HCT116 (cell line): Measurements from ENCODE around the gene SPON1. TPM values are rescaled to one million over a fixed set of nuclear protein-coding genes. Genes with fewer than 3 reads are reported as not detected.
"Not testable (repeated sequence)": the region's sequence is repeated elsewhere in the genome, so short reads cannot be mapped to it uniquely, and the experiment has no call there.

Experiments
- ATAC-seq: fragments of 200-7000 bp; cut with Tn5 transposase; 2 replicates; pipeline ENCODE4 v1.9.1; 2020; ENCODE audit warnings: mild to moderate bottlenecking, moderate library complexity
- BruUV-seq: library from RNA; stranded (reverse); fragments of 400-500 nt; replicated peaks from 2 replicates; lab custom pipeline; 2021; lab: Mats Ljungman, UMichigan
- CTCF ChIA-PET: fragments of 300-600 bp; sonication (Branson Sonifier 250); formaldehyde crosslinking; loops from one replicate; lab custom pipeline; 2021; ENCODE audit warnings: antibody characterized with exemption; lab: Charles Lee
- POLR2A ChIA-PET: fragments of 300-600, 350-600 bp; sonication (Branson Sonifier 250); formaldehyde crosslinking; loops from one replicate; lab custom pipeline; 2021; ENCODE audit warnings: antibody characterized with exemption; lab: Charles Lee
- RAD21 ChIA-PET, 2 experiments: fragments of 300-600 bp; sonication (Branson Sonifier 250); formaldehyde crosslinking; loops; one replicate each; lab custom pipeline; 2023; ENCODE audit warnings: low total read pairs in 2 of 2; ENCODE audit not compliant: uncharacterized antibody in 2 of 2, unreplicated experiment in 2 of 2, low non-redundant PET in 1 of 2; lab: Charles Lee
- DNase-seq: peaks from one replicate; pipeline ENCODE4 v3.0.0-alpha.2; 2010; ENCODE audit warnings: low read depth, low spot score
- H2AFZ ChIP-seq: fragments of 200-600 bp; shearing (Covaris generic), sonication (generic); 2 replicates; pipeline ENCODE4 v1.6.1; 2017; ENCODE audit warnings: low read depth, mixed run types, mixed read lengths, antibody characterized with exemption, low read length; ENCODE audit not compliant: poor library complexity, severe bottlenecking
- H3K27ac ChIP-seq: 2 replicates; pipeline ENCODE4 v1.5.1; 2012; ENCODE audit warnings: low read depth, low read length
- H3K27me3 ChIP-seq: fragments of 200-600 bp; sonication (generic); 2 replicates; pipeline ENCODE4 v1.6.1; 2016; ENCODE audit warnings: mixed run types, low read length, mixed read lengths; ENCODE audit not compliant: insufficient read depth
- H3K36me3 ChIP-seq, 2 experiments: fragments of 200-500 bp in 1 of 2; fragments of 200-600 bp in 1 of 2; sonication (Bioruptor generic) in 1 of 2; sonication (generic) in 1 of 2; 2 replicates each; pipeline versions ENCODE4 v1.5.1 to v1.6.1; 2014 to 2016; ENCODE audit warnings: low read length in 2 of 2, inconsistent platforms in 1 of 2, mixed read lengths in 1 of 2, mixed run types in 1 of 2; ENCODE audit not compliant: insufficient read depth in 2 of 2, control insufficient read depth in 1 of 2
- H3K4me1 ChIP-seq, 2 experiments: fragments of 200-600 bp in 1 of 2; sonication (generic) in 1 of 2; 2 replicates each; pipeline versions ENCODE4 v1.5.1 to v1.6.1; 2012 to 2017; ENCODE audit warnings: low read length in 2 of 2, inconsistent platforms in 1 of 2, mild to moderate bottlenecking in 1 of 2, mixed read lengths in 1 of 2, mixed run types in 1 of 2, moderate library complexity in 1 of 2; ENCODE audit not compliant: insufficient read depth in 2 of 2, control insufficient read depth in 1 of 2
- H3K4me2 ChIP-seq: fragments of 200-600 bp; sonication (generic); 2 replicates; pipeline ENCODE4 v1.6.1; 2017; ENCODE audit warnings: mixed run types, low read length, mixed read lengths
- H3K4me3 ChIP-seq, 2 experiments: fragments of 200-600 bp in 1 of 2; sonication (generic) in 1 of 2; replicated peaks in 1 of 2; 2 replicates each; pipeline ENCODE4 v1.5.1; 2011 to 2016; ENCODE audit warnings: low read length in 2 of 2, control low read depth in 1 of 2, low read depth in 1 of 2, mild to moderate bottlenecking in 1 of 2, mixed read lengths in 1 of 2, mixed run types in 1 of 2
- H3K79me2 ChIP-seq: fragments of 200-600 bp; sonication (generic); 2 replicates; pipeline ENCODE4 v1.6.1; 2017; ENCODE audit warnings: mild to moderate bottlenecking, mixed run types, low read length, moderate library complexity, mixed read lengths; ENCODE audit not compliant: insufficient read depth
- H3K9ac ChIP-seq: fragments of 200-600 bp; sonication (generic); 2 replicates; pipeline ENCODE4 v1.6.1; 2016; ENCODE audit warnings: low read length, mixed read lengths
- H3K9me2 ChIP-seq: fragments of 200-600 bp; sonication (generic), shearing (Covaris generic); 2 replicates; pipeline ENCODE4 v1.6.1; 2017; ENCODE audit warnings: mixed run types, mild to moderate bottlenecking, moderate library complexity; ENCODE audit not compliant: insufficient read depth
- H3K9me3 ChIP-seq, 2 experiments: fragments of 200-500 bp in 1 of 2; fragments of 200-600 bp in 1 of 2; sonication (Bioruptor generic) in 1 of 2; sonication (generic) in 1 of 2; 2 replicates each; pipeline ENCODE4 v1.6.1; 2014 to 2017; ENCODE audit warnings: low read length in 2 of 2, mixed read lengths in 2 of 2, inconsistent platforms in 1 of 2, low read depth in 1 of 2, mild to moderate bottlenecking in 1 of 2, mixed run types in 1 of 2, moderate library complexity in 1 of 2; ENCODE audit not compliant: control insufficient read depth in 1 of 2, insufficient read depth in 1 of 2
- H4K20me1 ChIP-seq: fragments of 200-600 bp; sonication (generic), shearing (Covaris generic); 2 replicates; pipeline ENCODE4 v1.6.1; 2017; ENCODE audit warnings: mixed run types, mild to moderate bottlenecking, moderate library complexity; ENCODE audit not compliant: insufficient read depth
- intact Hi-C: fragments of 100-400 bp; cut with micrococcal nuclease; formaldehyde crosslinking; loops from 2 replicates; pipeline ENCODE4 v1.10.0; 2022
- total RNA-seq: library from RNA; stranded (reverse); gene quantifications from one replicate; pipeline ENCODE4 v1.2.1, GENCODE V29; 2021; ENCODE audit not compliant: unreplicated experiment

Gene SPON1
- total RNA-seq, 1 experiment from 2014 or later: 0.17 TPM

DNA sequence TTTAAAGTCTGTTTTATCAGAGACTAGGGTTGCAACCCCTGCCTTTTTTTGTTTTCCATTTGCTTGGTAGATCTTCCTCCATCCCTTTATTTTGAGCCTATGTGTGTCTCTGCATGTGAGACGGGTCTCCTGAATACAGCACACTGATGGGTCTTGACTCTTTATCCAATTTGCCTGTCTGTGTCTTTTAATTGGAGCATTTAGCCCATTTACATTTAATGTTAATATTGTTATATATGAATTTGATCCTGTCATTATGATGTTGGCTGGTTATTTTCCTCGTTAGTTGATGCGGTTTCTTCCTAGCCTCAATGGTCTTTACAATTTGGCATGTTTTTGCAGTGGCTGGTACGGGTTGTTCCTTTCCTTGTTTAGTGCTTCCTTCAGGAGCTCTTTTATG, 25.4 kb upstream of the SPON1 start:
- H3K4me2 ChIP-seq, BruUV-seq, H3K27me3 ChIP-seq, DNase-seq, H3K9me3 ChIP-seq, intact Hi-C loops, H3K4me3 ChIP-seq, ATAC-seq, H3K9me2 ChIP-seq, CTCF ChIA-PET, RAD21 ChIA-PET, H3K79me2 ChIP-seq, H3K27ac ChIP-seq, H3K36me3 ChIP-seq, H4K20me1 ChIP-seq, H3K9ac ChIP-seq, POLR2A ChIA-PET, H2AFZ ChIP-seq: not testable (repeated sequence)
- H3K4me1 ChIP-seq: peaks cover 4 to 26% of the 10 kb centered on the region in 2 experiments; a peak in 3 of 4 replicates

DNA sequence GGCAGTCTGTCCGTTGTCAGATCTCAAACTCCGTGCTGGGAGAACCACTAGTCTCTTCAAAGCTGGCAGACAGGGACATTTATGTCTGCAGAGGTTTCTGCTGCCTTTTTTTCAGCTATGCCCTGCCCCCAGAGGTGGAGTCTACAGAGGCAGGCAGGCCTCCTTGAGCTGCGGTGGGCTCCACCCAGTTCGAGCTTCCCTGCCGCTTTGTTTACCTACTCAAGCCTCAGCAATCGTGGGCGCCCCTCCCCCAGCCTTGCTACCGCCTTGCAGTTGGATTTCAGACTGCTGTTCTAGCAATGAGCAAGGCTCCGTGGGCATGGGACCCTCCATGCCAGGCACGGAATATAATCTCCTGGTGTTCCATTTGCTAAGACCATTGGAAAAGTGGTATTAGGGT, 23.7 kb upstream of the SPON1 start:
- not testable (repeated sequence) for ATAC-seq

More for the DNA sequence above, 23.7 kb upstream of the SPON1 start:
- H3K79me2 ChIP-seq, POLR2A ChIA-PET, H3K9me2 ChIP-seq, H3K9ac ChIP-seq, H3K9me3 ChIP-seq, BruUV-seq, H3K4me2 ChIP-seq, H2AFZ ChIP-seq, H3K27me3 ChIP-seq, DNase-seq, intact Hi-C loops, H3K27ac ChIP-seq, RAD21 ChIA-PET, H3K4me3 ChIP-seq, H3K36me3 ChIP-seq, H4K20me1 ChIP-seq: not testable (repeated sequence)
- CTCF ChIA-PET: interaction anchor here (0.6 kb wide), 1 partner anchor 208 kb away, joined by 3 read pairs; no protein-coding TSS in a partner anchor
- peaks cover 4 to 43% of the 10 kb centered on the region in 2 experiments; a peak in 3 of 4 replicates for H3K4me1 ChIP-seq
